Pancreas (tissue), 10 donors: ENCODE results near the gene DLX2. TPM values are rescaled to one million over a fixed set of nuclear protein-coding genes. Genes with fewer than 3 reads are reported as not detected.

ENCODE experiments used
- ATAC-seq, 4 donors: fragments of 200-7000 bp; cut with Tn5 transposase; one replicate each; pipeline versions ENCODE4 v1.8.0 to v1.9.1; 2020; ENCODE audit warnings: mild to moderate bottlenecking in 4 of 4, moderate library complexity in 4 of 4
- DNase-seq, 6 donors: peaks; one replicate each; pipeline ENCODE4 v3.0.0-alpha.2; 2020
- FAIRE-seq: peaks from 2 replicates; lab custom pipeline; 2012; peaks lifted over from hg19 to GRCh38; lab: Jason Lieb, UNC
- H3K27ac ChIP-seq, 4 donors: fragments of 200-600 bp; sonication (generic); 1 replicate in 3 of 4; 2 replicates in 1 of 4; pipeline versions ENCODE4 v1.5.0 to v1.8.0; 2020
- H3K27me3 ChIP-seq, 4 donors: fragments of 200-600 bp; one replicate each; pipeline ENCODE4 v1.8.0; 2021
- H3K36me3 ChIP-seq, 3 donors: fragments of 200-600 bp; sonication (generic) in 1 of 3; one replicate each; pipeline versions ENCODE4 v1.5.0 to v1.8.0; 2020 to 2021
- H3K4me1 ChIP-seq, 3 donors: fragments of 200-600 bp; one replicate each; pipeline ENCODE4 v1.8.0; 2021
- H3K4me3 ChIP-seq, 4 donors: fragments of 200-600 bp; sonication (generic) in 2 of 4; one replicate each; pipeline versions ENCODE4 v1.5.0 to v1.8.0; 2020 to 2021
- H3K9me3 ChIP-seq, 4 donors: fragments of 200-600 bp; one replicate each; pipeline ENCODE4 v1.8.0; 2021
- CTCF ChIP-seq, 4 donors: fragments of 200-600 bp; sonication (generic) in 3 of 4; IDR thresholded peaks; one replicate each; pipeline versions ENCODE4 v1.5.0 to v1.8.0; 2021; ENCODE audit warnings: antibody characterized with exemption in 4 of 4
- WGBS, 2 donors: extraction: QIAGEN DNeasy Blood & Tissue Kit; methylation state at CpG; one replicate each; pipeline ENCODE4 v1.1.7; 2013; 5-methylcytosine and 5-hydroxymethylcytosine counted together
- intact Hi-C, 3 donors: fragments of 100-400 bp; cut with DNase I; formaldehyde crosslinking; loops; one replicate each; pipeline versions ENCODE4 v1.11.1 to v1.14.2; 2022
- polyA plus RNA-seq, 2 donors: library from polyadenylated mRNA; stranded (reverse); fragments of 200-250 nt; gene quantifications; one replicate each; pipeline ENCODE4 v1.2.3, GENCODE V29; 2013
- total RNA-seq, 6 donors: library from RNA; stranded (reverse); fragmentation: NEBNext Ultra II Directional in 4 of 6; extraction: Animal tissue kit (Norgen Biotek cat#: 25700) in 4 of 6; gene quantifications; one replicate each; pipeline versions ENCODE4 v1.2.1 to v1.2.4, GENCODE V29; 2021 to 2023
- donor health status: healthy with polysubstance abuse.
- donor health status: DM: no; HTN: no; CAD: no; lungs with moderate emphysema.
- donor health status: DM: no; HTN: no; CAD: no.
- donor health status: control.
- donor health status: control.
- donor health status: Bipolar disorder and iron deficiency.
- donor health status: DM: yes; HTN: yes; CAD: no.
- donor health status: DM: no; HTN: no; CAD: no.
- donor health status: DM: no; HTN: no; CAD: no.
- donor health status: DM: yes; HTN: yes; CAD: no.

The DLX2 gene
- total and polyA plus RNA-seq, 8 donors: not detected

- WGBS, 2 donors: 56 to 79% methylated on average over 2 of the region's 2 CpGs
- Histone ChIP-seq H3K36me3 (no peaks in the 10 kb centered on the region), H3K9me3 (no peaks in the 10 kb centered on the region), H3K4me3 (no peak overlapping the region), H3K27me3 (no peaks in the 10 kb centered on the region), H3K4me1 (no peaks in the 10 kb centered on the region), H3K27ac (no peak overlapping the region)
- TF ChIP-seq CTCF (IDR thresholded peaks at IDR 0.05): no peak
- intact Hi-C loops: no loop called here
- FAIRE-seq (no peak), DNase-seq (no peak), ATAC-seq (no peak)
These were observed 34.4 kb upstream of the DLX2 start for GRCh38 chr2:172137109-172137508.

- intact Hi-C loops: no loop called here
- no peak for ATAC-seq
- no peaks in the 10 kb centered on the region for H3K27me3 ChIP-seq
- TF ChIP-seq CTCF (IDR thresholded peaks at IDR 0.05): no peak
- no peak overlapping the region for H3K4me3 ChIP-seq
- DNase-seq: no peak
- no peaks in the 10 kb centered on the region for H3K36me3 ChIP-seq
- no peak for FAIRE-seq
- no peaks in the 10 kb centered on the region for H3K9me3 ChIP-seq
- H3K27ac ChIP-seq: no peak overlapping the region
- WGBS, 2 donors: 86 to 90% methylated on average over 4 of the region's 4 CpGs
- no peaks in the 10 kb centered on the region for H3K4me1 ChIP-seq
These were observed 32.7 kb upstream of the DLX2 start for GRCh38 chr2:172135446-172135845.

- DNase-seq: no peak
- intact Hi-C loops: no loop called here
- no peak for ATAC-seq
- Histone ChIP-seq H3K36me3 (no peaks in the 10 kb centered on the region), H3K27me3 (no peaks in the 10 kb centered on the region), H3K9me3 (no peaks in the 10 kb centered on the region), H3K4me1 (no peaks in the 10 kb centered on the region), H3K4me3 (no peak overlapping the region), H3K27ac (no peak overlapping the region)
- 60 to 72% methylated on average over 3 of the region's 3 CpGs for WGBS, 2 donors
- FAIRE-seq: no peak
- TF ChIP-seq CTCF (IDR thresholded peaks at IDR 0.05): no peak
These were observed 31.6 kb upstream of the DLX2 start for GRCh38 chr2:172134270-172134669.

- WGBS, 2 donors: 82% methylated on average over 5 of the region's 5 CpGs
These were observed 29.2 kb upstream of the DLX2 start for GRCh38 chr2:172131713-172132555.

More at GRCh38 chr2:172131713-172132555, 29.2 kb upstream of the DLX2 start:
- ATAC-seq: no peak
- Histone ChIP-seq H3K4me1 (no peaks in the 10 kb centered on the region), H3K27ac (no peak overlapping the region), H3K4me3 (no peak overlapping the region), H3K9me3 (no peaks in the 10 kb centered on the region), H3K36me3 (no peaks in the 10 kb centered on the region), H3K27me3 (no peaks in the 10 kb centered on the region)
- DNase-seq: no peak
- no peak for TF ChIP-seq CTCF (IDR thresholded peaks at IDR 0.05)
- no peak for FAIRE-seq
- intact Hi-C loops: no loop called here
